ENCODE measurements around the gene LDB2. TPM values are rescaled to one million over a fixed set of nuclear protein-coding genes. Genes with fewer than 3 reads are reported as not detected.

Gene LDB2
- total RNA-seq, 3 donors from 2014 or later = 4.7 to 19.9 (median 9.3) TPM

DNA sequence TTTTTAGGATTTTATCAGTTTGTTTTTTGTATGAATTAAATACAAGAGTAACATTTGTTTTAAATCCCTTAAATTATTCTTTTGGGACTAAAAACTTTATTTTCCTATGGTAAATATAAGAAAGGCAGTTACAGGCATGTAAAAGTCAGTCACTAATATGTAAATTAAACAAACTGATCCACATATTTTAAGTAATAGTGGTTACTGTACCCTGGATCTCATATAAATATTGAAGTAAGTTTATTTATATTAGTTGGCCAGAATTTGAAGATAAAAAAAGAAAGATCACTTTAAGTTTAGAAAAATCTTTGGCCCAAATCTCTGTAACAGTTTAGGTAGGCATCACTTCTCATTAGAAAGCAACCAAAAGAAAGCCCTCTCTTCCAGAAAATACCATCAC lies 45.8 kb downstream of the LDB2 start:
- no peak for ATAC-seq
- Histone ChIP-seq H3K4me1 (ENCODE audit: low read depth) (no peaks in the 10 kb centered on the region), H3K36me3 (ENCODE audit: low read depth) (no peaks in the 10 kb centered on the region), H3K9me3 (no peaks in the 10 kb centered on the region), H3K4me3 (no peak overlapping the region)
- TF ChIP-seq, protein P1, sequence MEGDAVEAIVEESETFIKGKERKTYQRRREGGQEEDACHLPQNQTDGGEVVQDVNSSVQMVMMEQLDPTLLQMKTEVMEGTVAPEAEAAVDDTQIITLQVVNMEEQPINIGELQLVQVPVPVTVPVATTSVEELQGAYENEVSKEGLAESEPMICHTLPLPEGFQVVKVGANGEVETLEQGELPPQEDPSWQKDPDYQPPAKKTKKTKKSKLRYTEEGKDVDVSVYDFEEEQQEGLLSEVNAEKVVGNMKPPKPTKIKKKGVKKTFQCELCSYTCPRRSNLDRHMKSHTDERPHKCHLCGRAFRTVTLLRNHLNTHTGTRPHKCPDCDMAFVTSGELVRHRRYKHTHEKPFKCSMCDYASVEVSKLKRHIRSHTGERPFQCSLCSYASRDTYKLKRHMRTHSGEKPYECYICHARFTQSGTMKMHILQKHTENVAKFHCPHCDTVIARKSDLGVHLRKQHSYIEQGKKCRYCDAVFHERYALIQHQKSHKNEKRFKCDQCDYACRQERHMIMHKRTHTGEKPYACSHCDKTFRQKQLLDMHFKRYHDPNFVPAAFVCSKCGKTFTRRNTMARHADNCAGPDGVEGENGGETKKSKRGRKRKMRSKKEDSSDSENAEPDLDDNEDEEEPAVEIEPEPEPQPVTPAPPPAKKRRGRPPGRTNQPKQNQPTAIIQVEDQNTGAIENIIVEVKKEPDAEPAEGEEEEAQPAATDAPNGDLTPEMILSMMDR (IDR thresholded peaks at IDR 0.05) = no peak
- no peak for DNase-seq
- intact Hi-C loops (cut with DNase I, micrococcal nuclease) = no loop called here

DNA sequence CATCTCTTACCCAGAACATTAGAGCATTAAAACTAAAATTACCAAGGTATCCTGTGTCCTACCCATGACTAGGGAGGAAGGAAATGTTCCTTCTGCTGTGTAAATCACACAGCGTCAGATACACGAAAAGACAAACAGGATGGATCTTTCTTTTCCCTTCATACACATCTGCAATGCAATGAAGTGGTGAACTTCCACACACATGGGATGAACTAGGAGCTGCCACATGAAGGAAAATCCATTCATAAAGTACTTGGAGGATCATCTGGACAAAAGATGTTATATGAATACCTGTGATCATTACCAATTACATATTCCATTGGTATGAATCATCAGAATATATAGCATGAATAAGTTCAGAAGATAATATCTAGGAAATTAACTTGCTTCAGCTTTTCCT lies 46.2 kb downstream of the LDB2 start:
- H3K4me1 ChIP-seq (ENCODE audit: low read depth) = no peaks in the 10 kb centered on the region
- intact Hi-C loops (cut with DNase I, micrococcal nuclease) = no loop called here
- no peaks in the 10 kb centered on the region for H3K36me3 ChIP-seq (ENCODE audit: low read depth)
- DNase-seq (no peak), ATAC-seq (no peak)
- no peaks in the 10 kb centered on the region for H3K9me3 ChIP-seq
- no peak overlapping the region for H3K4me3 ChIP-seq
- TF ChIP-seq, protein P1 (IDR thresholded peaks at IDR 0.05) = no peak

DNA sequence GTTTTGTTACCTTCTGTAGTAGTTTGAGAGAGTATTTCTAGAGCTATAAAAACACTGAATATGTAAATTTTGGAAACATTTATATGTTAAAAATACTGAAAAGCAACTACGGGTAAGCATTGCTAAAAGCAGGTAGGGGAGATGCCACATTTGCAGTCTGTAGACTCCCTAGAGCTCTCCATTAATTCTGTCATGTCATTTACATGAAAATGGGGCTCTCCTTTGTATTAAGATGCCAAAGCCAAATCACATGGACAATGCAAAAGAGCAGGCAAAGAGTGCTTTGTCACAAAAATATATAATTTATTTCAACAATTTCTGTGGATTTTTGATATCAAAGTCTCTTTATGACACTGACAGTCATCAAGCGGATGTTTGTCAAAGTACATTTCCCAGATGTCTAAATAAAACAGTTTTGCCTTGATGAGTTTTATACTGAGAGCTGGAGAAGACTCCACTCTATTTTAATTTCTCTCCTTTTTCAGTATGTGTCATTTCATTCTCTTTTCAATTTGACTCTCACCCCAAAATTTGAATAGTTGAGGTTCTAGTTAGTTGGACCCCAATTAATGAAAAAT lies 51.8 kb downstream of the LDB2 start:
- TF ChIP-seq, protein P1 (IDR thresholded peaks at IDR 0.05) = no peak
- DNase-seq (no peak), ATAC-seq (no peak)
- H3K9me3 ChIP-seq = no peaks in the 10 kb centered on the region
- no peaks in the 10 kb centered on the region for H3K36me3 ChIP-seq (ENCODE audit: low read depth)
- H3K4me3 ChIP-seq = no peak overlapping the region
- intact Hi-C loops (cut with DNase I, micrococcal nuclease) = no loop called here
- no peaks in the 10 kb centered on the region for H3K4me1 ChIP-seq (ENCODE audit: low read depth)

DNA sequence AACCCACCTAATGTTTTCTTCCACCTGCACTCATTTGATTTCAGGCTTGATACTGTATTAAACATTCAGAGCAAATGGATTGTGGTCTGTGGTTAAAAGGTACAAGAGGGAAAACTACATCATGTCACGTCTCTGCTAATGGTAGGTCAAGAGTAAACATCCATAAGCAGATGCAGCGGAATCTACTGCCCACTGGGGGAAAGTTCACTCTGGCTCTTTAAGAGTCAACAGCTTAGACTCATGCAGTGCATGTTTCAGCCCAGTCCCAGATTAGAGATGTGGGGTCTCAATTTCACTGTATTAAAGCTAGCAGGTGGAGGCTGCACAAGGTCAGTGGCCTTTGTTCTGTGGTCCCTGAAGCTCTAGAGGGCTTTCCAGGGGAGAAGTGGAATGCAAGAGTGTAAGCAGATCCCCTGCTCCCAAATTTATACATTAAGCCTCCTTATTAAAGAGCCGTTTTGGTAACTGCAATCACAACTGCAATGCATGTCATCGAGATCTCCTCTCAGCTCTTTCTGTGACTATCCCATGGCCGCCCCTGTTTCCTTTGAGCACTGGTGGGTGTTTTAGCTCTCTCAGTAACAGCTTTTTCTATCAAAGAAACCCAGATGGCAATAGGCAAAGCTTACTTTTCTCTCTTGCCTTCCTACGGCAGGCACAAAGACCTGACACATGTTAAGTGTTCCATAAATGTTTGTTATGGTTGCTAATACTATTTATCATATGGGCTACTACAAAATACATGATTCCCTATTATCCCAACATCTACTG lies 53.4 kb downstream of the LDB2 start:
- DNase-seq (no peak), ATAC-seq (no peak)
- no peaks in the 10 kb centered on the region for H3K4me1 ChIP-seq (ENCODE audit: low read depth)
- H3K4me3 ChIP-seq = no peak overlapping the region
- TF ChIP-seq, protein P1 (IDR thresholded peaks at IDR 0.05) = no peak
- H3K9me3 ChIP-seq = no peaks in the 10 kb centered on the region
- H3K36me3 ChIP-seq (ENCODE audit: low read depth) = no peaks in the 10 kb centered on the region
- intact Hi-C loops (cut with DNase I, micrococcal nuclease) = no loop called here

DNA sequence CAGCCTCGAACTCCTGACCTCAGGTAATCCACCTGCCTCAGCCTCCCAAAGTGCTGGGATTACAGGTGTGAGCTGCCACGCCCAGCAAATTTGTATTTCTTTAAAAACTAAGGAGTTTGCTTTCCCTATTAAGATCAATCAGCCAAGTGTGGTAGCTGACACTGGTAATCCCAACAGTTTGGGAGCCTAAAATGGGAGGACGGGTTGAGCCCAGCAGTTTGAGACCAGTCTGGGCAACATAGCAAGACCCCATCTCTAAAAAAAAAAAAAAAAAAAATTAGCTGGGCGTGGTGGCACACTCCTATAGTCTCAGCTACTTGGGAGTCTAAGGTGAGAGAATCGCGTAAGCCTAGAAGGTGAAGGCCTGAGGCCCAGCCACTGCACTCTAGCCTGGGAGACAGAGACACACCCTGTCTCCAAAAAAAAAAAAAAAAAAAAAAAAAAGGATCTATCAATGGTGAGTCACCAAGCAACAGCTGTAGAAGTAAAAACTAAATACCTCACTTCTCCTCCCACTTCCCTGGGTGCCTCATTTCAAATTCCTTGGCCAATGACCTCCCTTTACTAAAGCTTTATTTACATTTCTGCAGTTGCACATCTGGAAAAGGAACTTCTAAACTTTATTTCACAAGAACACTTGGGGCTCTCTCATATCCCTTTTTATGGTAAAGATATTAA lies 54.5 kb downstream of the LDB2 start:
- DNase-seq = no peak
- intact Hi-C loops (cut with DNase I, micrococcal nuclease) = no loop called here

More for the DNA sequence above, 54.5 kb downstream of the LDB2 start:
- H3K4me1 ChIP-seq (ENCODE audit: low read depth) = no peaks in the 10 kb centered on the region
- no peak overlapping the region for H3K4me3 ChIP-seq
- H3K9me3 ChIP-seq = no peaks in the 10 kb centered on the region
- no peaks in the 10 kb centered on the region for H3K36me3 ChIP-seq (ENCODE audit: low read depth)
- TF ChIP-seq, protein P1 (IDR thresholded peaks at IDR 0.05) = no peak
- ATAC-seq = peak; percentile 25

Data from mucosa of descending colon (tissue), 3 donors.